Fibroblast of skin of right biceps (primary cell): Measurements from ENCODE around the gene GNL2.

Source experiments
- DNase-seq: peaks from one replicate; pipeline ENCODE4 v3.0.0-alpha.2; 2013

Gene GNL2

GRCh38 chr1:37595440-37596181 is at the start of gene GNL2:
Gene GNL2 (minus strand): TSS chr1:37595937. CDS start chr1:37595822, 115 bp downstream.
- DNase-seq = peak; percentile 95

GRCh38 chr1:37641059-37641458 is 45.3 kb upstream of the GNL2 start:
- no peak for DNase-seq

GRCh38 chr1:37636435-37636834 is 40.7 kb upstream of the GNL2 start:
- DNase-seq = no peak

GRCh38 chr1:37634992-37635902 is 39.5 kb upstream of the GNL2 start:
- DNase-seq = no peak

GRCh38 chr1:37634244-37634991 is 38.7 kb upstream of the GNL2 start, which contains the start of gene RSPO1:
Gene RSPO1 (minus strand): TSS chr1:37634892. CDS start chr1:37629661, 5,231 bp downstream.
- peak; percentile 10 for DNase-seq

GRCh38 chr1:37633938-37634243 is 38.2 kb upstream of the GNL2 start:
- DNase-seq = no peak

GRCh38 chr1:37633040-37633937 is 37.6 kb upstream of the GNL2 start:
- no peak for DNase-seq

- no peak for DNase-seq
These were observed 35.3 kb upstream of the GNL2 start for GRCh38 chr1:37631036-37631435.

- no peak for DNase-seq
These were observed 34.8 kb upstream of the GNL2 start for GRCh38 chr1:37630426-37631028.

- DNase-seq = no peak
These were observed 34.1 kb upstream of the GNL2 start for GRCh38 chr1:37629726-37630425.

GRCh38 chr1:37629008-37629407 is 33.3 kb upstream of the GNL2 start:
- DNase-seq = no peak

- DNase-seq = no peak
These were observed 32.4 kb upstream of the GNL2 start for GRCh38 chr1:37628026-37628556.

- DNase-seq = no peak
These were observed 26.4 kb upstream of the GNL2 start for GRCh38 chr1:37622131-37622530.

- no peak for DNase-seq
These were observed 25.7 kb upstream of the GNL2 start for GRCh38 chr1:37621326-37621870.

- no peak for DNase-seq
These were observed 25.0 kb upstream of the GNL2 start for GRCh38 chr1:37620707-37621106.

GRCh38 chr1:37616330-37616729 is 20.6 kb upstream of the GNL2 start:
- DNase-seq = no peak

GRCh38 chr1:37614105-37614504 is 18.4 kb upstream of the GNL2 start:
- DNase-seq = no peak

GRCh38 chr1:37612186-37612585 is 16.4 kb upstream of the GNL2 start:
- DNase-seq = no peak

GRCh38 chr1:37609994-37610393 is 14.3 kb upstream of the GNL2 start:
- no peak for DNase-seq

- DNase-seq = no peak
These were observed 13.3 kb upstream of the GNL2 start for GRCh38 chr1:37609002-37609401.
